HG02981 (cell line): ENCODE results near the gene RBM4.

Experiments used
- ATAC-seq: cut with Tn5 transposase; IDR thresholded peaks from one replicate; pipeline ENCODE4 v1.9.1; 2021; ENCODE audit warnings: mild to moderate bottlenecking, moderate library complexity; ENCODE audit not compliant: unreplicated experiment

The RBM4 gene

DNA sequence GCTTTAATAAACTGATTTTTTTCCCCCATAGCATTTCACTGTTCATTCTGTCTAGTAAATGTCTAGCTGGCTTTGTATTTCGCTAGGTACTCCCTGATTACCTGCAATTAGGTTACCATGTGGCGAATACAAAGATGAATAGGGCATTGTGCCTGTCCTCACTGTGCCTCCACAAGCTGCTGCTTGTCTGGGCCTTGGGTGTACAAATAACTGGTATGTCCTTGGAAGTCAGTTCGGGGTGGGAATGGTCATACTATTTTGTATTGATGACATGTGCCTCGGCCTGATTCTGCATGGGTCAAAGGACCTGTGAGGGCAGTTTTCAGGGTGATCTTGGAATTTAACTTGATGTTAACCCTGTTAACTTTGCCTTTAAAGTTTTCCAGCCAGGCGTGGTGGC lies 11.4 kb downstream of the RBM4 start:
- no peak for ATAC-seq

DNA sequence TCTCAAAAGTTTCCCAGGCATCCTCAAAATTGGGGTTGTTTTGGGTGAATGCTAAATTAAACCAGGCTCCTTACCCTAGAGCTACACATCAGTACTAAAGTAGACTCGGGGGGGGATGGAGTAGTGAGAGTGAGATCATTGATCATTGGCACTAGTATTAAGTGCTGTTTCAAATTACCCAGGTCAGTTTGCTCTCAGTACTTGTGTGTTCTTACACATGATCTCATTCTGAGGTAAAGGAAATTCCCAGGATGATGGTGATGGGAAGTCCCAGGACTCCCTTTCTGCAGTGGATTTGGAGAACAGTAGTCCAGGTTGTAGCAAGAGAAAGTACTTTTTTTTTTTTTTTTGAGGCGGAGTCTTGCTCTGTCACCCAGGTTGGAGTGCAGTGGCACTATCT lies 12.5 kb downstream of the RBM4 start:
- no peak for ATAC-seq

DNA sequence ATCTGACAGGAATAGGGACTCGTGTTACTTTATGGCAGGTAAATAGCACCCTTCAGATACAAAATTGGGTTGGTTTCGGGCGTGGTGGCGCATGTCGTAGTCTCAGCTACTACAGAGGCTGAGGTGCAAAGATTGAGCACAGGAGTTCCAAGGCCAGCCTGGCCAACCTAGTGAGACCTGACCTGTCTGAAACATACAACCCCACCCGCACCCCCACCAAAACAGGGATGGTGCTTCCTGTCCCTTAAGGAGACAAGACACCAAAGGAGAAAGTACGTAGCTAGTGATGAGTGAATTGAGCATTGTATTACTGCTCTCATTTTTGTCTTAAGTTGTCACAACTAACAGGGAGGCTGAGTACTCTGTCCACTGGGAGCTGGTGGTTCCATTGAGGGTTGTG lies 14.1 kb downstream of the RBM4 start:
- ATAC-seq: no peak

DNA sequence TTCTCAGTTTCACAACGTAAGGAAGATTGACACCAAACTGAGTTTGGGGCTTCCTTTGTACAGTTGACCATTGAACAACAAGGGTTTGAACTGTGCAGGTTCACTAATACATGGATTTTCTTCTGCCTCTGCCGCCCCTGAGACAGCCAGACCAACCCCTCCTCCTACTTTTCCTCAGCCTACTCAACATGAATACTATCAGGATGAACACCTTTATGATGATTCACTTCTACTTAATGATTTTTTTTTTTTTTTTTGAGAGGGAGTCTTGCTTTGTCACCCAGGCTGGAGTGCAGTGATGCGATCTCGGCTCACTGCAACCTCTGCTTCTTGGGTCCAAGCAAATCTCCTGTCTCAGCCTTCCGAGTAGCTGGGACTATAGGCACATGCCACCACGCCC lies 14.6 kb downstream of the RBM4 start:
- ATAC-seq: no peak

DNA sequence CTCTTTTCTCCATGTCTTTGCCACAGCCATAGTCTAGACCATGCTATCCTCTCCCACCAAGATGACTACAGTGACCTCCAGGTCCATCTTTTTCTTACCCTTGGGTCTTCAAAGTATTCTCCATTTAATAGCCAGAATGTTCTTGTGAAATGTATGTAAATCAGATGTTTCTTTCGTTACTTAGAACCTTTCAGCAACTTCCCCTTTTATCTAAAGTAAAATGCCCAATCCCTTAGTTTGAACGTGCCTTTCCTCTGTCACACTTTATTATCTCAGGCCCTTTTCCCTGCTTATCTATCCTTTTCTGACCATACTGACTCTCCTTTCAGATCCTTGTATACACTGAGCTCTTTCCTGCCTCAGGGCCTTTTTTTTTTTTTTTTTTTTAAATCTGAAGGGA lies 21.3 kb downstream of the RBM4 start:
- no peak for ATAC-seq

DNA sequence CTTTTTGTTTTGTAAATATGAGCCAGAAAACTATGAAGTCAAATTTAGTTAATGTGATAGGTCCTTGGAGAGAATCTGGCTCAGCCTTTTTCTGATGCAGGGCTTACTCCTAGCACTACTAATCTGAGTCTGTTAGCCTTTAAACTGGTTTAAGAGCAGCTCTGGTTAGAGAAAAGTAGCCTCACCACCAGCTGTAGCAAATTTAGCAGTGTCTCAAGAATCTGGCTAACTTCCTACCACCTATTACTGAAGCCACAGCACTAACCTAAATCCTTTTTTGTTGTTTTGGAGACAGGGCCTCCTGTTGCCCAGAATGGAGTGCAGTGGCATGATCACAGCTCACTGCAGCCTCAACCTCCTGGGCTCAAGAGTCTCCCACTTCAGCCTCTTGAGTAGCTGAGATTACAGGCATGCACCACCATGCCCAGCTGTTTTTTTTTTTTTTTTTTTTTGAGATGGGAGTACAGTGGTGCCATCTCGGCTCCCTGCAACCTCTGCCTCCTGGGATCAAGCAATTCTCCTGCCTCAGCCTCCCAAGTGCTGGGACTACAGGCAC lies 25.3 kb downstream of the RBM4 start:
- ATAC-seq: no peak

DNA sequence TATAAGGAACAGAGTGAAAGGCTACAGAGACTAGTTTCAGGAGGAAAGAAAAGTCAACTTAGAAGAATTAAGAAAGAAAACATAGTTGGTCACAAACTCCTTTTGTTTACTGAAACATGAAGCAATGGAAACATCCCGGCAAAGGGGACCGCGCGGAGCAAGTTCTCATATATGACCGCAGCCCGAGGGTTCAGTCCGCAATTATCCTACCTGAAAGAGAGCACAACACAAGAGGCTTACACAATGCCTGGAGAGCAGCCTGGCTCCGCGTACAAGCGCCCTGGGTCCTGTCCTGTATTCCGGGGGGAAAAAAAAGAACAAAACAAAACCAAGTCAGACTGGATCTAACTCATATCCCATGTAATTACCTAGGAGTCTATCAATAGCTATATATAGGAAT lies 26.9 kb downstream of the RBM4 start:
- no peak for ATAC-seq

DNA sequence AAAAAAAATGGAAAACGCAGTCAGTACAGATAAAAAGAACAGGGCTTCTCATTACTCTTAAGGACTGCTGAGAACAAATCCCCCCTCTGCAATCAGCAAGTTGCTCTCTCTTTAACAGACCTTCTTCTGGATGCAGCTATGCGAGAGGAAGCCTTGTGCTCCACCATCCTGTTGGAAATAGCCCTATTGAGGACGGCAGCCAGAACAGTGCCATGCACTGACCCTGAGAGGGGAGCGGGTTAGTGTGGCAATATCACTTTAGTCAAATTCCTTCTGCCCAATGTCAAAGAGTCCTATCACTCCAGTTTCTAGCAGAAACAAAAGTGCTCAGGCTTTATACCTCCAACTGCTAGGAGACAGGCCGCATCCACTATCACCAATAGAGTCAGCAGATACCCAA lies 32.3 kb downstream of the RBM4 start:
- no peak for ATAC-seq

DNA sequence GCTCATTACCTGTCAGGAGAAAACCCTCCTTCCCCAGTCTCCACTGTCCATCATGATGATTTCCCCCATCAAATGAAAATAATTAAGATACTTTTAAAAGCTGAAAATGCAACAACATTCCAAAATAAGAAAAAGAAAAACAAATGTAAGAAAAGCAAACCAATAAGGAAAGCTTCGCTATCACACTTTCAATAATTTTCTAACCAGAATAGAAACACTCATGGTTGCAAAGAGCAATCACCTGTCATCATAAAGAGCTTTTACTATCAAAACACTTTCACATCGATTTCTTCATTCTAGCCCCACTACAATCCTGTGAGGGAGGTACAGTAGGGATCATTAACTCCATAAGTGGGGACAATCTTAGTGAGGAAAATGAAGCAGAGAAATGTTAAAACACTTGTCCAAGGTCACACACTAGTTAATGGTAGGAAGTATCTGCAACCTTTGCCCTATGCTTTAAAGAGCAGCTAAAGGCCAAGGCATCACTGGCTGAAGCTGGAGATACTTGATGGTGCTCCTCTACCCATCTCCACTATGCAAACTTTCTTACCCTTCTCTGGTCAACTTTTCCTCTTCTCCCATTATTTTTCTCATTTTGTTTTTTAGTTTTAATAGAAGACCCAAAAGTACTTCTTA lies 36.6 kb downstream of the RBM4 start:
- no peak for ATAC-seq

DNA sequence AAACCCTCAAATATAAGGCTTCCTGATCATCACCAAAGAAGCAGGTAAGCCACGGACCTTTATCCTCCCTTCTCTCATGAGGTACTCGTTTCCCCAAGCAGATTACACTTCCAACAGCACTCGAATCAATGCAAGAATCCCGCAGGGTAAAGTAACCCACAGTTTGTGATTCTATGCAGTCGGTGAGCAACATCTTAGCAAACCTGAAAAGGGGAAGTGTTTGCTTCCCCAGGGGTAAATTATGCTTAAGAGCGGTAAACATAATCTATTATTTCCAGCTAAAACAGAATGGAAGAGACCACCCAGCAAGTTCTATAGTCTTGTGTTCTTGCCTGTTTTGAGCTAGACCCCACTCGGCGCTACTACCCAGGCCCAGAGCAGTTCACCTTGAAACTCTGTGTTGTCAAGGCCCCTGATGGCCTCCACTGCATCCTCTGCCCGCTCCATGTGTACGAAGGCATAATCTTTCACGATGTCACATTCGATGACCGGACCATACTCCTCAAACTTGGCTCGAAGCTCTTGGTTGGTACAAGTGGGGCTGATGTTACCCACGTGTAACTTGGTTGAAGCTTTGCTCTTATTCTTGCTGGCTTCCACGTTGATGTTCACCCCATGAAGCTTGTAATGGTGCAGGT lies 37.9 kb downstream of the RBM4 start:
- no peak for ATAC-seq

DNA sequence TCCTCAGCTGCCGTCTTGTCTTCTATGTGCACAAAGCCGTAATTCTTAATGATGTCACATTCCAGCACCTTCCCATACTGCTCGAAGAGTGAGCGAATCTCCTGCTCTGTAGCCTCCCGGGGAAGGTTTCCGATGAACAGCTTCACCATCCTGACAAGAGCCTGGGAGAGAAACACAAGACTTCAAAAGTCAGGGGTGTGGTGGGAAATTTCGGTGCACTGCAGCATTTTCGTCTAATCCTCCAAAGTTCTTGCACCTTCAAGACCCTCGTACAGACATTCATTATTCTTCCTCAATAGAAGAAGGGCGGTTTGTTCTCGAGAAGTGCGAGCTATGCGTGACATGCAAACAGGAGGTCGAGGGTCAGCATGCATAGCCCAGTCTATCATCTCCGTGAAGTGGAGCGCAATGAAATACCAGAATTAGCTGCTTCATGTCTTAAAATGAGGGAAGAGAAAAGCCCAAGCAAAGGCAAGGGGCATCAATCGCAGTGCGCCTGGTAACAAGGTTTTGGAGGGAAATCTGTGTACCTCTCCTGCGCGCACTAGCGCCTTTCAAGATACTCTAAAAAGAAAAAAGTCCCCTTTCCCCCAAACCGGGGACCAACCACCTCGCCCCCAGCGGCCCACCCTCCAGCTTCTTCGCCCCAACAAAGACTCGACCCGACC lies 38.6 kb downstream of the RBM4 start:
- no peak for ATAC-seq

DNA sequence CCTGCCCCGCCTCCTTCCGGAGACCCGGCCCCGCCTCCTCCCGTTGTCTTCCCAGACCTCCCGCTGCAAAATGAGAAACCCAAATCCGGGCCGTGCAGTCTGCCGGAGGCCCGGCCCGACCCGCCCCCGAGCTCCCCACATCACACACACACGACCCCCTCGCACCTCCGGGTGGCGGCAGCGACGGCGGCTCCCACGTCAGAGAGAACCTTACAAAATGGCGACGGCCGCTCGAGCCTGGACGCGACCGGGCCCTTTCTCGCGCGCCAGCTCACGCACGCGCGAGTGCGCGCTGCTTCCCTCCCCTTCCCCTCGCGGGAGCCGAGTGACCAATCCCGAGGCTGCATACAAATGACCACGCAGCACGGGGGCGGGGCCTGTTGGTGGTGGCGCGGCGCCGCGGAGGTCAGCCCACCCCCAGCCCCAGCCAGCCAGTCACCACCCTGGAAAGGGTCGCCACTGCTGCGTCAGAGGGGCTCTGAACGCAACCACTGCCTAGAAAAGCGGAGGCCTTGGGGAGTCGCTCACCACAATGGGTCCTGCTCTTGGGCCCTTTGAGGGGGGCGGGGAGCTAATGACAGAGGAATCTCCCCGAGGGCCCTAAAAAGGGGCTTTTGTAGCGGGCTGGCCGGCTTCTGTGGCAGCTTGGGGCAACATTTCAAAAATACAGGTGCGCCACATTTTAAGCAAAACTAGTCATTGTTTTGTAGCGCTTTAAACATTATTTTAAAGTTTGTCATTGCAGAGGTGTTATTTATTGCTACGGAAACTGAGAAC lies 39.3 kb downstream of the RBM4 start, which contains the start of gene RBM4B:
Gene RBM4B, minus strand, starts transcription at position 289 of the 777 bp plus-strand sequence. CDS start 808 bp downstream, outside the sequence.
- ATAC-seq: peak; percentile 92

DNA sequence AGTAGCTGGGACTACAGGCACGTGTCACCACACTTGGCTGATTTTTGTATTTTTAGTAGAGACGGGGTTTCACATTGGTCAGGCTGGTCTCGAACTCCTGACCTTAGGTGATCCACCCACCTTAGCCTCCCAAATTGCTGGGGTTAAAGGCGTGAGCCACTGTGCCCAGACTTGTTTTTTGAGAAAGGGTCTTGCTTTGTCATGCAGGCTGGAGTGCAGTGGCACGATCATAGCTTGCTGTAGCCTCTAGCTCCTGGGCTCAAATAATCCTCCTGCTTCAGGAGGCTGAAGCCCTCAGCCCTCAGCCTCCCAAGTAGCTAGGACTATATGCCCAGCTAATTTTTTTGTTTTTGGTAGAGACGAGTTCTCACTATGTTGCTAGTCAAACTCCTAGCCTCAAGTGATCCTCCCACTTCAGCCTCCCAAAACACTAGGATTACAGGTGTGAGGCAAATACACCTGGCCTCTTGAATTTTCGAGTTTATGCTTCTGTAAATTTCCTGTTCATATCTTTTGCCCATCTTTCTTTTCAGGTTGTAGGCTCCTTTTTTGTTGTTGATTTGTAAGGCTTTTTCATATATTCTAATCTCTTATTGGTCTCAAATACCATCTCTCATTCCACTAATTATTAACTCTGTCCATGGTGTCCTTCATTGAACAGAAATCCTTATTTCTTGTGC lies 42.6 kb downstream of the RBM4 start:
- ATAC-seq: no peak

DNA sequence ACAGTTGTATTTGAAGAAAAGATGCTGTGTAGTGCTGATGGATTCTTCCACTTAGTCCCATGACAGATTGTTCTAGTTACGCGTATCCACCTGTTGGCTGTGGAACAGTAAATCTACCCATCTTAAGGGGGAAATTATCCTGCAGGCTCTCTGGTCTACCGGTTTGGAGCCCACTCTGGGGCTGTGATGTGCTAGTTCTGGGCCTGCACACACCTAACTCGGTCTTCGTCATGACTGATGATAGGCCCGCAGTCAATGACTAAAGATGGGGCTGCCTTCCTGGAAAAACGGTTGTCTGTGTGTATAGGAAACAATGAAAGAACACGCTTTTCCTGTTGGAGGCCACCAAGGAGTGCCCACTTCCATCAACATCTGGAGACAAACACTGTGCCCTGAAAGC lies 45.4 kb downstream of the RBM4 start:
- no peak for ATAC-seq

DNA sequence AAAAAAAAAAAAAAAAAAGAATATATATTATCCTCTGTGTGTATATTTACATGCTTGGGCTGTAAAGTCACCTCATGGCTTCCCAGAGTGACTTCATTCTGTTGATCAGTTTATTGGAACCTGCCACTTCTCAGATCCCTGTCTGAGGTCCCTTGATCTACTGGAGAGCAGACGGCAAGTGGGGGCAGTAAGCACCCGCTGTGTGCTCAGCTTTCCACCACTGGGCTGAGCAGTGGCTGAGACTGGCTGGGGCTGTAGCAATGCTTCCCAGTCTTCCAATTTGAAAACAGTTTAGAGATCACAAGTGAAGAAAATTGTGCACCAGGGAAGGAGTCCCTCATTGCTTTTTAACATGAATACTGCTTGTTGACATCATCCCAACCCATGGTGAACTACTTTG lies 46.1 kb downstream of the RBM4 start:
- no peak for ATAC-seq

DNA sequence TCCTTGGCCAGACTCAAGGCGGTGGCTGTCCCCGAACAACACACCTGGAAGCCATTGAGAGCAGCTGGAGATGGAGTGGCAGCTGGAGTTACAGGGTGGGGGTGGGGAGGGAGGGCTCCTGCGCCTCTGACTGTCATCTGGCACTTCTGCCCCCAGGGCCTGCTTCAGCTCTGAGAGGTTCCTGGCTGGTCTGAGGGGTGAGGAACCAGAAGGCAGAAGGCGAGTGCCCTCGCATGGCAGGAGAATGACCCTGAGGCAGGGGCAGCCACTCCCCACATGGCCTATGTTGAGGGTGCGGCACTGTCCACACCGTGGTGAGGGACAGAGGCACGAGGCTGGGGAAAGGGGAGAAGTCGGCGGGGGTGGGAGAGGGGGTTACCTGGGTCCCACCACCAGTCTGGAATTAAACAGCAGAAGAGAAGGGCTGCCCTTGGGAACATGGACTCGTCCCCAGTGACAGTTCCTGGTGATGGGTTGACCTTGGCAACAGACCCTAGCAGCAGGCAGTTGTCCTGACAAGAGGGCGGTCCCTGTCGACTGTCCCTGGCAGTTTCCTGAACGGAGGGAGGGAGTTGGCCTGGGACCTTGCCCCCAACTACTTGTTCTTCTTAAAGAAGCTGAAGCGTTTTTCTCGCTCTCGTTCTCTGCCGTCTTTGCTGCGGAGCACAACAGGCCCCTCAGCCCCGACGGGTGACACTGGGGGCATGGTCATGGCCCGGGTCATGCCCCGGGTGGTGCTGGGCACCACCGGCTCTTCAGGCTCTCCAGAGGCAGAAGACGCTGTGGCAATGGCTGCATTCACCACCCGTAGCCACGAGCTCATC lies 47.0 kb downstream of the RBM4 start:
- ATAC-seq: no peak

DNA sequence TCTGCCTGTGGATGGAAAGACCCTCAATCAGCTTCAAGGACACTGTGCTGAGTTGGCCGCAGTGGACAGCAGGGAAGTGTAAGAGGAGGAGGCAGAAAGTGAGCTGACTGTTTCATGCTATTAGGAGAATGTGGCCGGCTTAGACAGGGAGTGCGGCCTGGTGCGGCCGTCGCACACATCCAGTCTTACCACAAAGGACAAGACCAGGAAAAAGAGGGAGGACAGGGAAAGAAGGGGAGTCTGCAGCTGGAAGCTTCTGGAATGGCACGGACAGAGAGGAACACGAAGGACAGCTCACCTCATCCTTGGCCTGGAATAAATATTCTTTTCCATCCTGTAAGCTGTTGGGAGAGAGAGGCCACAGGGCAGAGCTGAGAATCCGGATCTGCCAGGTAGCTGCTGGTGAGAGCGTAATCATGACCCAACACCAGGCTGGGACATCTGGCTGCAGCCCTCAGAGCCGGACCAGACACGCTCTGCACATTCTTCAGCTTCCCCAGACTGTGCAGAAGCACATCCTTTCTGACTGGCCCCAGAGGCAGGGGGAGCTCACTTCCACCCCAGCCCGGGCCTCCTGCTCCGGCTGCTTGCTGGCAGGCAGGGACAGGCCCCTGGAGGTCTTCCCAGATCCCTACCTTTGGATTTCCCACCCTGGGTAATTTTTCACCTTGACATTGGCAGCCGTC lies 47.7 kb downstream of the RBM4 start:
- ATAC-seq: no peak

DNA sequence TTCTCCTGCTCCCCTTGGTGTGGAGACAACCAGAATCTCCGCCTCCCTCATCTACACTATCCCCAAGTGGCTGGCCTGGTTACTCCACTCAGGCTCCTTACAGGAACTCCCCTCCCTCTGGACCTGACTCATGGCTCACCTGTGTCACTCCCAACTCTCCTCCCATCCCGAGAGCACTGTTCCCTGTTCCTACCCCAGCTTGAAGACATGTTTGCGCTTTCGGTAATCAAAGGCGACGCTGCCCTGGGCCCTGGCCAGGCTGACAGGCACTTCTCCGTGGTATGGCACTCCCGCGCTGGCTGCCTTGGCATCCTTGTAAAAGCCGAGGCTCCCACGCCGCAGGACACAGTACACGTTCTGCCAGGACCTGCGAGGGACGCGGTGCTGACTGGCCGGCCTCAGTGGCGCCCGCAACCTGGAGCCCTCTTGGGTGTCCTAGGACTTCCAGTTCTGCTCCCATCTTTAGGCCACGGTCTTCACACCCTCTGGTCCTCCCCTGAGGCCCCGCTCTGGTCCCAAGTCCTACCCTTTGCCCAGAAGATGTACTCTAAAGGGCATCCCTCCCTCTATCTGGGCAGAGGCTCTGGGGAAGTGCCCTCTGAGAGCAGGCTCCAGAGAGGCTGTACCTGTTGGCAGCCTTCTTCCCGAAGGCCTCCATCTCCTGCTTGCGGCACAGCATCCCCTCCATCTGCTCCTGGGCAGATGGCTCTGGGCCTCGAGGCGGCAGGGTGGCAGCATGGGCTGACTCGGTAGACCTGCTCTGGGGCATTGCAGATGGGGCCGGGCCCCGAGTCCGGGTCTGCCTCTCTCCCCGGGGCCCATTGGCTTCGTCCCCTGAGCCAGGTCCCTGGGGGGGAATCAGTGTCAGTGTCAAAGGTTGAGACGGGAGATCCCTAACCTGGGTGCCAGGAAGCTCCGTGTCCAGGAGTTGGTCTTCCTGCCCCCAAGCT lies 48.6 kb downstream of the RBM4 start:
- no peak for ATAC-seq
